Measurements from ENCODE around the gene TNNC1.

The TNNC1 gene

DNA sequence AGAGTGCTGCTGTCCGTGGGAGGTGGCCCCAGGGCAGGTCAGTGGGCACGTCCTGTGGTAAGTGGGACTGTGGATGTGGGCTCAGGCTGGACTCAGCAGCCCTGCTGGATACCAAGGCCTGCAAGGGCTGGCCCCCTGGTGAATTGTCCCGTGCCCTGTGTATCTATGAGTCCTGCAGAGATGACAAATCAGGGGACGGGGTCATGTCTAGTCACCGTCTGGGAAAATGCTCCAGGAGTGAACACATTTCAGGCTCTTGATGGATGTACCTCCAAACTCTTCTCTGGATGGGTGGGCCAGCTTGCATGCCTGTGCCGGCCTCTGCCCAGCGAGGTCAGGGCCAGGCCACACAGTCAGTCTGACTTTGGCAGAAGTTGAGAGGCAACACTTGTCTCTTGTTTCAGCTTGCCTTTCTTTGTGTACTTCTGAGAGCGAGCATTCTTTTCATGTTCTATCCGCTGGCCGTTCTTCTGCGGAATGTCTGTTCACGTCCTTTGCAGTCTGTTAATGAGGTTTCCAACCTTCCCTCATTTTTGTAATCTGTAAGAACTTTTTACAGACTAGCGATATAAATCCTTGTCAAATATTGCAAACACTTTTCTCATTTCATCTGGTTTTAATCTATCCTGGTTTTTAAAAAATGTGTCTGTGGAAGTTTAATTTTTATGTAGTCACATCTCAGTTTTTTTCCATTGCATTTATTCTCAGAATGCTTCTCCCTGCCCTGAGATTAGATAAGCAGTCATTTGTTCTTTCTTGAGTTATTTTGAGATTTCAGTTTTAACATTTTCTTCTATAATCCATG lies 29.9 kb upstream of the TNNC1 start:
- DNase-seq (ENCODE audit: low read depth) = no peak

DNA sequence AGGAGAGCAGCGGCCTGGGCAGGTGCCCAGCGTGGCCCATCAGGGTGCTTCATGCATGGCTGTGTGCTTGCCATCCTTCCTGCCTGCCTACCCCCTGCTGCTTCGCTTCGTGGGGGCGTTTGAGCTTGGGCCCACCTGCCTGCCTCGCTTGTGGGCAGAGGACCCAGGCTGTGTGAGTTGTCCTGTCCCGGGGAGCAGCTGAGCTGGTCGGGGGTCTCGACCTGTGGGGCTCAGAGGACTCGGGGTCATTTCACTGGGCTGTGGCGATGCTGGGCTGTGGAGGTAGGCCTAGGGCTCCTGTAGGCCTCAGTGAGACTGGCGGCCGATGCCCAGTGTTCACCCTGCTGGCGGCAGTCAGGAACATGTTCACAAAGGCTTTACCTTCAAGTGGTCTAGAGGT lies 29.2 kb upstream of the TNNC1 start:
- DNase-seq (ENCODE audit: low read depth) = no peak

DNA sequence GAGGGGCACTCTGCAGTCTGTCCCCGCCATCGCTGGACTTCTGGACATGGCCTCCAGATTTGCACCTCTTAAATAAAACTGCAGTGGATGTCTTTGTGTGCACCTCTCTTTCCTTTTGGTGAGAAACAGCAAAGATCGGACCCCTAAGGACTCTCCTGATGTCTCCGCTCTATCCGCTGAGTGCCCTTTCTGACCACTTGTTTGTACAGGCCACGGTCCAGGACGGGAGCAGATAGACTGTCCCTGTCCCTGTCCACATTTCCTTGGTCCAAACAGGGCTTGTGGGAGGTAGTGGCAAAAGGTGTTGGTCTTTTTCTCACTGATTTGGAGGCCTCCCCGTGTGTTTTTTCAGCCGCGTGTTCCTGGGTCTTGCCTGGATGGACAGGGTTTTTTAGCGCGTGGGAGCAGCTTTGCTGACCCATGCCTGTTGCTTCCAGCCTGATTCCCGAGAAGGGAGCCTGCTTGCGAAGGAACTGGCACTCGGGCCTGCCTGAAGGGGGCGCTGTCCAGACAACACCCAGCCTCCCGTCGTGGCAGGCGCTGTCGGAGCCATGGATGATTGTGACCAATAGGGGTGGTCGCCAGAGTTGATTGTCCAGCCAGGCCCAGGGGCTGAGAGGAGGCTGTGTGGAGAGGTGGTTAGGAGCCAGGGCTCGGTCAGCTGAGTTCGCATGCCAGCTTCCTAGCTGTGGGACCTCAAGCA lies 28.1 kb upstream of the TNNC1 start:
- no peak for DNase-seq (ENCODE audit: low read depth)

DNA sequence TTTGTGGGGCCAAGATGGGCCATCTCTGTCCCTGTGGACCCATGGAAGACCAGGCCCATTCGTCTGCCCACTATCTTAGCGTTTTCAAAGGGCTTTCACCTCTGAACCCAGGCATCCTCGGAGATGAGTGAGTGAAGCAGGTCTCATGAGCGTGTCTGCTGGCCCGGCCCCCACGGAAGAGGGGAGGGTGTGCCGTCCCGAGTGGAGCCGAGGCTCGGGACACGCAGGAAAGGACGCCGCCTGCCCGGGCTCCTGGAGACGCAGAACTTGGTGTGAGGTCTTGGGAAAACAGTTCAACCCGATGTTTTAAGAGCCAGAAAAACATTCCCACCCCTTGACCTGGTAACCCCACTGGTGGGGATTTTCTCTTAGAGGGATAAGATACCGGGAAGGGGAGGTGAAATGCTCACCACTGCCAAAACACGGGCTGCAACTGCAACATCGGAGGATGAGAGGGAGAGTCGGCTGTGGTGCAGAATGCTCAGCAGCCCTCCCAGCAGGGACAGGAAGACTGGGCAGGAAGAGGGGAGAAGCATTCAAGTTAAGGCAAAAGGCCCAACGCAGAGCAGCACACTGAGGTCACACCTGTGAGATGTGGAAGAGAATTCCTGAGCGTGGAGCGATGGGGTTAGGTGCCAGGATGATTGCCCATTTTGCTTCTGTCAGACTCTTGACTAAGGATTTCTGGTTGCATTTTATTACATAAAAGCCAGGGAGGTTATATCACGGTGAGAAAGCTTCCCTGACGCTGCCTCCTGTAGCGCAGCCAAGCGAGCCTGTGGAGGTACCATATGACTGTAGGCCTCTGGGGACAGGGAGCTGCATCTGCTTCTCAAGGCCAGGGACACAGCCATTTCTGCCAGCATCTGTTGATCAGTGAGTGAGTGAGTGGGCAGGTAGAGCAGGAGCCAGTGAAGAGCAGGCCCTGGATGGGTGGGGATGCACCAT lies 27.2 kb upstream of the TNNC1 start:
- no peak for DNase-seq (ENCODE audit: low read depth)

DNA sequence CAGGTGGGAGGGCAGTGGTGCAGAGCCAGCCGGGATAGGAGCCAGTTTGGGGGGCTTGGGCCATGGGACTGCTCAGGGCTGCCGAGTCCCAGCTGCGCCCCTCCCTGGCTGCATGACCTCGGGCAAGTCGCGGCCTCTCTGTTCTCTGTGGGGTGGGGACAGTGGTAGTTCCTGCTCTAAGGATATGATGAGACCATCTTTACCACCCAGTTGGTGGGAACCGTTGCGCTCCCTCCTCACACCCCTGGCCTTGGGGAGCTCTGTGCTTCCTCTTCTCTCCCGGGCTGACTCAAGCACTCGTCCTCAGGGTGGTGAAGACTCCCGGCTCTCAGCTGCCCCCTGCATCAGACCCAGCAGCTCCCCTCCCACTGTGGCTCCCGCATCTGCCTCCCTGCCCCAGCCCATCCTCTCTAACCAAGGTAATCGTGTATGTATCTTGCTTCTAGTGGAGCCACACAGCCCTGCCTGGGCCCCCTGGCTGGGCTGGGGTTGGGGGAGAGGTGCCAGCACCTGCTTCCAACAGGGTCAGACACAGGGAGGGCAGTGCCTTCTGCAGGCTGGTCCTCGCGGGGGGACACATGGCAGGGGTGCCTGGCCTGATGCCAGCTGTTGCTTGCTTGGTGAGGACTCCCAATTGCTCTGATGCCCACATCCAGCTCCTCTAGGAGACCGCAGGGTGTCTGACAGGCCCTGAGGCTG lies 26.2 kb upstream of the TNNC1 start:
- DNase-seq (ENCODE audit: low read depth) = no peak

DNA sequence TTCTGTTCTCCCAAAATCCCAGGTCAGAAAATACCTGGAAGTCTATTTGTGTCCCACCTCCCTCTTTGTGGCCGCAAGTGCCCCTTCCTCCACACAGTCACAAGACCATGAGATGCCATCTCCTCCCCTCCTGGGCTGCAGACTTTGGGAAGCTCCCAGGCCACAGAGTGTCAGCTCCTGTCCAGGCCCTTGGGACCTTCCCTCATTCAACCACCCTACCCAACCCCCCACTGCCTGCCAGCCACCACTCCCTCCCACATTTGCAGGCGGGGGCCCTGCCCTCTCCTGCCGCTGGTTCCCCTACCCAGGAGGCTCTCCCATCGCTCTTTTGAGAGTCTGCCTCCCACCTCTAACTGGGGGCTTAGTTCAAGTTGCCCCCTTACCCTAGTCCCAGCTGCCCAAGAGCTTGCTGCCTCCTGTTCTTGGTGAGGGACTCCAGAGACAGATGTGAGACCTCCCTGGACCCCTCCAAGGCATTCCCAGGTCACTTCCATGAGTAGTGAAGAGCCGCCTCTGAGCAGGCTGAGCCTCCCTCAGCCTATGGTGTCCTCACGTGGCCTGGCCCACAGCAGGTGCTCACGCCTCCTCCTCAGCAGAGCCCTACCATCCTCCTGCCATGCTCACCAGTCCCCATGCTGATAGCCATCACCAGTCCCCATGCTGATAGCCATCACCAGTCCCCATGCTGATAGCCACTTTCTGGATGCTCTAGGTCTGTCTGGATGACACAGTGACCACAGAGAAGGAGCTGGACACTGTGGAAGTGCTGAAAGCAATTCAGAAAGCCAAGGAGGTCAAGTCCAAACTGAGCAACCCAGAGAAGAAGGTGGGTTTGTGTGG lies 25.4 kb upstream of the TNNC1 start:
- DNase-seq (ENCODE audit: low read depth) = no peak

DNA sequence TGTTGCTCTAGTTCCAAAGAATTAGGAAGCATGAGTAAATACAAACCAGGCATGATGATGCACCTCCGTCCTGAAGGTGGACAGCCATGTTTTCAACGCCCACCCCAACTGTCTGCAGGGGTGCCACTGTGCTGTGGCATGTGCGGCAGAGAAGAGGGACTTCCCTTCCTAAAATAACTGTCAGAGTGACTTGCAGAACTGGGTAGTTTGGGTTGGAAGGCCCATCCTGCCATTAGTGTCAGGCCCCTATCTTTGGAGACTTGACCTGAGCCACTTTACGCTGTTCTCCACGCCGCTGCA lies 23.9 kb upstream of the TNNC1 start:
- no peak for DNase-seq (ENCODE audit: low read depth)

DNA sequence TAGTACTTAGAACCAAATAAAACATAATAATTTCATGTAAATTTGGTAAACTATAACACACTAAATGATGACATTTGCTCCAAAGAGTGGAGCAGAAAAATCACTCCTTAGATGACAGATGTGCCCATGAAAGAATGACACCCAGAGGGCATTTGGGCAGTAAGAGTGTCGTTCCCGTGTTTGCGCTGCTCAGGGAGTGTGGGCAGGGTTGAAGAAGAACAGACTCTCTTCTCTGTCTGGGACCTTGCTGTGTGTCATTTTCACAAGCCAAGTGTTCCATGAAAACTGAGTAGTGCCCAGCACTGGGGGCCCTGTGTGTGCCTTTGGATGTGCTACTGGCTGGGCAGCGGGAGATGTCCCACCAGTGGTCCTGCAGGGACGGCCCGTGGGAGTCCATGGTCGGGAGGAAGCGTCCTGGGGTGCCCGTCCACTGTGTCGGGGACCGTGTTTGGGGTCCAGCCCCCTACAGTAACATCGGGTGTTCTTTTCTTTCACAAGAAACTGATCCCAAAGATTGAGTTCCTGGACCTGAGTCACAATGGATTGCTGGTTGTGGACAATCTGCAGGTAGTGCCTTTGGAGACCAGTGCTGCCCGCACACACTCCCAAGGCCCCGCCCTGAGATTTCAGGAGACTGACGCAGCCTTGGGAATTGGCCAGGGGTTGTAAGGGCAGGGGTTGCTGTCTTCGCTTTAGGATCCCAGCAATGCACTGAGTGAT lies 23.4 kb upstream of the TNNC1 start:
- no peak for DNase-seq (ENCODE audit: low read depth)

DNA sequence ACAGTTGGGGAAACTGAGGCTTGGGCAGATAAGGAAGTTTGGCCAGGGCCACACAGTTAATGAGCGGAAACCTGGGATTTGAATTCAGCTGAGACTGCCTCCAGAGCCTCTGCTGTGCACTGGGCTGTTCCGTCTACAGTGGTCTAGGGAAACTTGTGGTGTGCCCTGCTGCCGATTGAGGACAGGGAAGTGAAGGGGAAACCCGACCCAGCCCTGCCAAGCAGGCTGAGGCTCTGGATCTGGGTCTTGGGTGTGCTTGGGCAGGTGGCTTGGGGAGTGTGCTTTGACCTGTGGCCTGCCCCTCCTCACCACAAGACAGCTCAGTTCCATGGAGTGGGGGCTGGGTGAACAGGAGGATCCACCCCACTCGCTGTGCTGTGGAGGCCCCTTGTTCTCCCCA lies 19.2 kb upstream of the TNNC1 start:
- DNase-seq (ENCODE audit: low read depth) = no peak

DNA sequence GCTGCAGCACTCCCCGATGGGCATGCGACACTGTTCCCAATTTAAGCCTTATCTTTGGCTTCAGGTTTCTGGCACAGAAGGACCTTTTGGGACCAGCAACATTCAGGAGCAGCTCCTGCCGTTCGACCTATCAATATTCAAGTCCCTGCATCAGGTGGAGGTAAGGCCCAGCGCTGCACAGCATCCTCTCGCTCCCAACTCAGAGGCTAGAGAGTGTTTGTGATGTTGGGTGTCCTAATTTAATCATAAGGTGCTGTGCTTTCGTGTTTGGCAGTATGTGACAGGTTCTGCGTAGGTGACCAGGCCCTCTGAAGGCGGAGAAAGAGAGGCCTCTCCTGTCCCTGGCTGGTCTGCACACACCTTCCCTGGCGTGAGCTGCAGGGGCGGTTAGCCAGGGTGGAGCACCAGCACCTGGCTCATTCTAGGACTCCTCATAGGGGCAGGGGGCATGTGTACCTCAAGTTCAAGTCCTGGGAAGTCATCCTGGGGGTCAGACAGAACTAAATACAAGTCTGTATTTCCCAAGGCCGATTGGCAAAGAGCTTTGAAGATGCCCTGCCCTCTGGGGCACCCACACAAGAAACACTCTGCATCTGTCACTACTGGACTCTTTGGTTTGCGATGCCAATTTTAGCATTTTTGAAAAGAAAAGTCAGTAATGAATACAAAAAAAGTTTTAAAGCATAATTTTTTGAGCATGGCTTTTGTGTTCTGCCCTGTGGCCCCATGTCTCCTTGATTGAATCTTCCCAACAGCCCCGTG lies 18.6 kb upstream of the TNNC1 start:
- DNase-seq (ENCODE audit: low read depth) = no peak

DNA sequence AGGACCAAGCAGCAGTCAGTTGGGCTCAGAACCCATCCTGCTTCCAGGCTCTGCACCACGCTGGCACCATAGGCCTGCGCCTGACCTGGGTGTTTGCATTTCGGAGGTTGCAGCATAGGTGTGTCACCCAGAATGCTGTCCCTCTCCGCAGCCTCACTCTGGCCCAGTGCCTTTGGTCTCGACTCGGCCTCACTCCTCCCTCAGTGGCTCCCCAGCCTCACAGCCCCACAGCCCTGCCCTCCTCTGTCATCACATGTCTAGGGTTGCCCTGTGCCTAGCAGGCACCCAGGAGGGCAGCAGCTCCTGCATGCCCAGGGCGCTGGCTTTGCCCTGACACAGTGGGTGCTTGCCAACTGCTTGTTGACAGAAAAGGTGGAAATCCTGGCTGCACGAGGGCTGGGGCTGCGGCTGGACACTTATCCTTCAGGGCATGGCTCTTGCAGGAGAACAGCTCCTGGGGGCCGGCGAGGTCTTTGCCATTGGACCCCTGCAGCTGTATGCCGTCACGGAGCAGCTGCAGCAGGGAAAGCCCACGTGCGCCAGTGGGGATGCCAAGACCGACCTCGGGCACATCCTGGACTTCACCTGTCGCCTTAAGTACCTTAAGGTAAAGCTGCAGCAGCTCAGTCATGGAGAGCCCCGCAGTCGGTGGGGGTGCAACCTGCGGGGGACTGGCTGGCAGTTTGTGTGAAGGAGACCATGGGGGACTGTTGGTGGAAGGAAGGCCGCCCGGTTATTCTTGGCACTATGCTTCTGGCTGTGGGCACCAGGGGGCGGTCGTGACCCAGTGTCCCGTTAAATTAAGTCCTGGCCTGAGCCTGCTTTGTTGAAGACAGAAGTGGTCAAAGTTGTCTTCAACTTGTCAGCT lies 17.8 kb upstream of the TNNC1 start:
- DNase-seq (ENCODE audit: low read depth) = no peak

DNA sequence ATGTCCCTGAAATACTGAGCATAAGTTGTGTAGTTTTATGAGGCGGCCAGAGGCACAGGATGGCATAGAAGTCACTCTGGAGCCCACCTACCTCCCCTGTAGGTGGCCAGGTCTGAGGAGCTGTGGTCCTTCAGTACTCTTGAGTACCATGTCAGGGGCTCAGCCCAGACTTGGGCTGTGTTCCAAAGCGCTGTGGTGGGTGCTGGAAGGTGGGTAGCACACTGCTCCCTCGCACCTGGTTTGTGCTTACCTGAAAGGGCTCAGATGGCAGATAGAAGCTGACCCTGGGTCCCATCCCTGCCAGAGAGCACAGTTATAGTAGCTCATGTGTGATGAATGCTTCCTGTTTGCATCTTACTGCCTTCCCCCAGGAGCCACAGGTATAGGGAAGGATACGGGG lies 17.1 kb upstream of the TNNC1 start:
- no peak for DNase-seq (ENCODE audit: low read depth)

DNA sequence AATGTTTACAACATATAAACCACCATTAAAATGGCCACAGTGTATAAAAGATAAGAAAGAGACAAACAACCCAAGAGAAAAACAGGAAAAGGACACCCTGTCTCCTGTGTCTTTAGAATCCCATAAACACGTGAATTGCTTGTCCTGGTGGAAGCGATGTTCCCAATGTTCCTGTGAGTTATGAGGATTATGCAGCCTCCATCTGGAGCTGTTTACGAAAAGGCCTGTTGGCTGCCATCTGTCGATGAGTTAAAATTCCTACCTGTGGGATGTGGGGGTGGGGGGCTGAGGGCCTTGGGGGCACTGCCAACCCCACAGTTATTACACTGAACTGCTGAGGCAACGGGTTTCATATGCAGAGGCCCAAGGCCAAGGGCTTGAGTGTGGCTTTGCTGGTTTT lies 15.2 kb upstream of the TNNC1 start:
- DNase-seq (ENCODE audit: low read depth) = no peak

- DNase-seq (ENCODE audit: low read depth) = no peak
Observed at GRCh38 chr3:52468336-52468735, 14.5 kb upstream of the TNNC1 start.

- DNase-seq (ENCODE audit: low read depth) = no peak
Observed at GRCh38 chr3:52463416-52463815, 9.6 kb upstream of the TNNC1 start.

DNA sequence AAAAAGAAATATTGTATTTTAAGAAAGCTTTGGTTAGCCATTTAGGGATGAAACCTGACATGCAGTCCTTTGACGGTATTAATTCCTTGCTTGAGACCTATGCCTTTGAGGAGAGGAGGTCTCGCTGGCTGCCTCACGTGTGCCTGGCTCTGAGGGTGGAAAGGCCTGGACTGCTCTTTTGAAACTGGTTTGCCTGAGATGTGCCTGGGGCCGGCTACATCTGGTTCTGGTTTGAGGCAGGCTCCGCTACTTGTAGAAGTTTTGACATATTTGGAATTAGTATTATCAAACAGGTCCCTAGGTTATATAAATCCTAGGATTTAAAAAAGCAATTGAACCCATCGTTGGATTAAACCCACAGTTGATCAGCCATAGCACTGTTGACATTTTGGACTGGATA lies 8.0 kb upstream of the TNNC1 start:
- no peak for DNase-seq (ENCODE audit: low read depth)

DNA sequence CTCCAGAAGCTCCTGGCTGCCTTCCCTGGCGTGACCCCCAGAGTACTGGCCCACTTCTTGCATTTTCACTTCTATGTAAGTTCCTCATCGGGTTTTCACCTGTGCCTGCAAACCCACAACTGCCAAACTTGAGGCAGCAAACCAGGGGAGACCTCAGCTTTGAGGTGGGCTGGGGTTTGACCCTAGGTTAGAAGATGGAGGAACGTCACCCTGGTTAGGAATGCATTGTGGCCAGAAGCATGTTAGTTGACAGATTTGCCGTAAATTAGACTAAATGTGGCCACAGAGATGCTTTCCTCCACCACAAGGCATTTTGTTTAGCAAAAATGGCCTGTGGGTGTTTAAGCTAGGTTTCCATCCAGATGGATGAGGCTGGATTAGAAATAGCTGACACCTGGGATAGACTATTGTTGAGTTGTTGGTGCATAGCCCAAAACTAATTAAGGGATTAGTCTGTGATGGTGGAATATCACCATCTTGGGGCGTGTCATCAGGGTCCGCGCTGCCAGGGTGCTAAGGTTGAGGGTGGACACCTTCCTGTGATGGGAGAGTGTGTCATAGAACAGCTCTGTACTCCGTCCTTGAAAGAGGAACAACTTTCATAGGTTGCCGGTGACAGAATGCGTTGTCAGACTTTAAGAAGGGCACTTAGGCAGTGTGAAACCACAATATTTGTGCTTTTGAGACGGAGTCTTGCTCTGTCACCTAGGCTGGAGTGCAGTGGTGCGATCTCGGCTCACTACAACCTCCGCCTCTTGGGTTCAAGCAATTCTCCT lies 5.1 kb upstream of the TNNC1 start:
- no peak for DNase-seq (ENCODE audit: low read depth)

Measured in stimulated activated CD8-positive, alpha-beta memory T cell treated with anti-CD3 and anti-CD28 coated beads, Interleukin-12 subunit alpha, Interleukin-12 subunit beta, amount 100 ng/mL, for 4 hours (primary cell).